ENCODE data around the gene KIF6. TPM values are rescaled to one million over a fixed set of nuclear protein-coding genes. Genes with fewer than 3 reads are reported as not detected.

Gene KIF6
- total and polyA plus RNA-seq, 2 of the 8 experiments (the other 6 are each of a cell fraction or from before 2014, with no cell fraction given) = 0.53 to 0.65 TPM

DNA sequence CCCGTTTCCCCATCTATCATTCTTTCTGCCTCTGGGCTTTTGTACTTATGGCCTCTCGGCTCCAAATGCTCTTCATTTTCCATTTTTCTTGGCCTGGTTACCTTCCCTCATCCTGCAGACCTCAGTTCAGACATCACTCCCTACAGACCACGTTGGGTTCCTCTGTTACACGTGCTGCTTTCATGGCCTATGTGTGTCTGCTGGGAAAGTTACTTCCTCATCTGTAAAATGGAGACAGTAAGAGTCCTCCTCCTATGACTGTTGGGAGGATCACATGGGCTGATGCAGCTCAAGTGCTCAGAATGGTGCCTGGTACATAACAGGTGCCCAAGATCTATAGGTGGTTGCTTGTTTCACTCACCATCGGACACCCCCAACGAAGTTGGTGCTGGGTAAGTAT lies 424.5 kb downstream of the KIF6 start (continued):
- TF ChIP-seq EGR1 (IDR thresholded peaks at IDR 0.05; ENCODE audit: borderline replicate concordance, low read depth, low read length) = no peak
- TF ChIP-seq TAF7 (optimal IDR thresholded peaks at IDR 0.05; ENCODE audit: borderline replicate concordance, low read depth, low read length) = no peak
- no peak for TF ChIP-seq MAX (IDR thresholded peaks at IDR 0.05)
- no peak for TF ChIP-seq KDM4A (IDR thresholded peaks at IDR 0.05; ENCODE audit: low read depth, low read length, severe bottlenecking)
- no peak for TF ChIP-seq NANOG (IDR thresholded peaks at IDR 0.05; ENCODE audit: insufficient read depth, low read depth, low read length, poor library complexity, severe bottlenecking)
- TF ChIP-seq CHD2 (IDR thresholded peaks at IDR 0.05; ENCODE audit: low read length) = no peak

All from H1 (cell line).